Left colon (tissue), 2 donors: ENCODE data around the gene VMO1. TPM values are rescaled to one million over a fixed set of nuclear protein-coding genes. Genes with fewer than 3 reads are reported as not detected.
A peak's percentile ranks its signal among the peaks of the same experiment; 100 is the strongest.

Experiments
- ATAC-seq: fragments of 200-7000 bp; cut with Tn5 transposase; one replicate; pipeline ENCODE4 v1.9.1; 2020; ENCODE audit warnings: mild to moderate bottlenecking, moderate library complexity
- DNase-seq, 2 donors: peaks; one replicate each; pipeline ENCODE4 v3.0.0-alpha.2; 2020
- intact Hi-C, 2 donors: fragments of 100-400 bp; cut with DNase I in 1 of 2; cut with micrococcal nuclease in 1 of 2; formaldehyde crosslinking; loops; one replicate each; pipeline versions ENCODE4 v1.11.2 to v1.14.0; 2022; cut with DNase I, micrococcal nuclease
- total RNA-seq, 2 donors: library from RNA; stranded (reverse); fragmentation: NEBNext Ultra II Directional; extraction: Animal tissue kit (Norgen Biotek cat#: 25700); gene quantifications; one replicate each; pipeline ENCODE4 v1.2.1, GENCODE V29; 2021
- donor health status: DM: no; HTN: no; CAD: no.
- donor health status: DM: yes; HTN: yes; CAD: no.

VMO1 gene
- total RNA-seq, 2 donors from 2014 or later = 0.73 to 0.79 TPM

DNA sequence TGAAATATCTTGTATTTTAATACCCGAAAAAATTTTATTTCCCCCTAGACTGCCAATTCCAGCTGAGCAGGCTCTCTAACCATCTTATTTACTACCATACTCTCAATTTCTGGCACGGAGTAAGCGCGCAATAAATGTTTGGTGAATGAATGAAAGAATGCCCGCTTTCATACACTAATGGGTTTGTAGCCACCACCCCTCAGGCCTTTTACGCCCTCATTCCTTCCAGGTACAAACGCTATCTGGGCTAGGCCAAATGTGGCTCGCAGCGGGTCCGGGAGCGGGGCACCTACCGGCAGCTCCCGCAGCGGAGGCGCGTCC, 20.3 kb upstream of the VMO1 start:
- ATAC-seq (peak; percentile 14), DNase-seq (no peak)
- intact Hi-C loops = no loop called here

DNA sequence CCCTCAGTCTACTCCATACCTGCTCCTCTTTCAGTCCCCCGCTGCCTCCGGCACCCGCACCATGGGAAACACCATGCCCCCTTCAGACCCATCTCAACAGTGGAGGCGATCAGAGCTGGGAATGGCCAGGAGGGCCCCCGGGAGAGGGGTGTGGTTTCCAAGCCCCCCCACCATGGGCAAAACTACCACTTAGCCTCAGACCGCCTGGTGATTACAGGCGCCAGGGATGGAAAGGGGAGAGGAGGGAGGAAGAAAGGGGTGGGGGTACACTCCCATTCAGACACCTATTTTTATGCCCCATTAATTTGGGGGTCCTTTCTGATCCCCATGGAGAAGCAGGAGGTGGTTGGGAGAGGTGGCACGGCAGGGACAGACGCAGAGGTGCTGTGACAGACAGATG, 16.1 kb upstream of the VMO1 start, which contains the start of gene C17orf114:
C17orf114 (minus strand) TSS at position 101 of the 400 bp plus-strand sequence.
- ATAC-seq = no peak

DNA sequence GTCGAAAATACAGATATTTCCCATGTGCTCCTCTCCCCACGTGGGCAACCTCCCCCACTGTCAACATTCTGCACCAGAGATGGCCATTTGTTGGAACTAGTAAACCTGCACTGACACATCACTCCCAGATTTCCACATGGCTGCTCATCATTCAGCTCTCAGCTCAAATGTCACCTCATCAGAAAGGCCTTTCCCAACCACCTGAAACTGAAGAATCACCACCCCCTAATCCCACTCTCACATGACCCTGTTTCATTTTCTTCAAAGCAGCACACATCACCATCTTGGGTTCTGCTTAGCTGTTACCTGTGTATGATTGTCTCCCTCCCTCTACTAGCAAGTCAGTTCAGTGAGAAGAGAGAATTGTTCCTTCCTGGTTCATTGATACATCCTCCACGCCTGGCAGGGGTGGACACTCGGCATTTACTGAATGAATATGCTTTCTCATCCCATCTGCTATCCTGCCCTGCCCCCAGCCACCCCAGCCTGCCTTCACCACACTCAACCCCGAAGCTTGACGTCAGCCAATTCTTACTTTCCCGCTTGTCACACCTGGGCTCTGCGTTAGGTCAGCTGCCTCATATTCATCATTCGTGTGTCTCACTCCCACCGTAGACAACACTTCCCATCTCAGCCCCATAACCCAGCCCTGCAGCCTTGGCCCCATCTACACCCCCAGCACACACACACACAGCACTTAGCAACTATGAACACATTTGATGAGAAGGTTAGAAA, 14.5 kb upstream of the VMO1 start:
- no peak for DNase-seq
- ATAC-seq = no peak
- intact Hi-C loops = no loop called here

More for the DNA sequence above, 16.1 kb upstream of the VMO1 start, which contains the start of gene C17orf114:
- no peak for DNase-seq
- intact Hi-C loops = no loop called here

DNA sequence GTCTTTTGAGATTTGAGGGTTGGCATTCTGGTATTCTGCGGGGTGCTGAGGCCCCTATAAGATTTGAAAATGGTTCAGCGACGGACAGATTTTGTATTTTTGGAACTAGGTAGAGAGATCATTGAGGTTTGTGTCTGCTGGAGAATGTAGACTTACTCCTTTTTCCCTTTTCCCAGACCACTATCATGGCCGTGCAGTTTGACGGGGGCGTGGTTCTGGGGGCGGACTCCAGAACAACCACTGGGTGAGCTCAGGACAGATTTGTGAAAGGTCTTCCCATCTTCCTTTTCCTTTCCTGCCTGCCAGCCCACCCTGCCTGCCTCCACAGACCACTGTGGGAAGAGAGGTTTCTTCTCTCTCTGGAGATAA, 10.4 kb upstream of the VMO1 start:
- ATAC-seq = peak; percentile 34
- intact Hi-C loops = no loop called here
- DNase-seq = no peak

GRCh38 chr17:4795168-4795567, 9.0 kb upstream of the VMO1 start:
- intact Hi-C loops = no loop called here
- DNase-seq (no peak), ATAC-seq (no peak)

GRCh38 chr17:4790705-4791088, 4.5 kb upstream of the VMO1 start:
- no peak for ATAC-seq
- no peak for DNase-seq
- intact Hi-C loops = no loop called here

DNA sequence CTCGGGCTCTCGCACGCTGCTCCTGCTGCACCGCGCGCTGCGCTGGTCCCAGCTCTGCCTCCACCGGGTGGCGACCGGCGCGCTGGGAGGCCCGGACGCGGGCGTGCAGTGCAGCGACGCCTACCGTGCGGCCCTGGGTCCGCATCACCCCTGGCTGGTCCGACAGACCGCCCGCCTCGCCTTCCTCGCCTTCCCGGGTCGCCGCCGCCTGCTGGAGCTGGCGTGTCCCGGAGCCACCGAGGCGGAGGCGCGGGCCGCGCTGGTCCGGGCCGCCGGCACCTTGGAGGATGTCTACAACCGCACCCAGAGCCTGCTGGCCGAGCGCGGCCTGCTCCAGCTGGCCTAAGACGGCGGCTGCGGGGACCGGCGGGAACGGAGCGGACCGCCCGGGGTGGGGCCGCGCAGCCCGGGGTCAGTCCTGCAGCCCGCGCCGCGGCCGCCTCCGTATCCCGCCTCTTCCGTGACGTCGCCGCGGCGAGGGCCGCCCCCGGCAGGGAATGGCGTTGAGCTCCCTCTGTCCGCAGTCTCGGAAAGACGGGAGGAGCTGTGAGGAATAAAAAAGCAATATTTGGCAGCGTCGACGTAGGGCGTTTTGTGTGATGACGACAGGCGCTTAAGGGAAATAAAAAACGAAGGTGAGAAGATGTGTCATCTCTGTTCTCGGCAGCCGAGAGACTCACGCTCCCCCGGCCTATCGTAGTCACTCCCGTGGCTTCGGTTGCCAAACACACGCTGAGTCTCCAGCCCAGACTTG, 4.0 kb upstream of the VMO1 start:
- peak; percentile 84 to 90 for DNase-seq
- intact Hi-C loops = loop anchor here (5.0 to 10.0 kb wide), 3 partner anchors 55 to 97 kb away; partner anchors contain the start of genes CXCL16 (in 1 of the 2), MED11 (in 1 of the 2) and ZMYND15 (in 1 of the 2)
- peak; percentile 89 for ATAC-seq

DNA sequence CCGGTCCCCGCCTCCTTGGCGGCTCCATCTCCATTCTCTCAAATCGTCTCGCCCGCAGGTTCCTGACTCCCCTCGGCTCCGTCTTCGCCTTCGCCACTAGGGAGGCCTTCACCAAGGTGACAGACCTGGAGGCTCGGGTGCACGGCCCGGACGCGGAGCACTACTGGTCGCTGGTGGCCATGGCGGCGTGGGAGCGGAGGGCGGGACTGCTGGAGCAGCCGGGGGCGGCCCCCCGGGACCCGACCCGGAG, 3.5 kb upstream of the VMO1 start:
- no peak for DNase-seq
- no peak for ATAC-seq
- intact Hi-C loops = loop anchor here (5.0 to 10.0 kb wide), 3 partner anchors 55 to 98 kb away; partner anchors contain the start of genes CXCL16 (in 1 of the 2), MED11 (in 1 of the 2) and ZMYND15 (in 1 of the 2)

DNA sequence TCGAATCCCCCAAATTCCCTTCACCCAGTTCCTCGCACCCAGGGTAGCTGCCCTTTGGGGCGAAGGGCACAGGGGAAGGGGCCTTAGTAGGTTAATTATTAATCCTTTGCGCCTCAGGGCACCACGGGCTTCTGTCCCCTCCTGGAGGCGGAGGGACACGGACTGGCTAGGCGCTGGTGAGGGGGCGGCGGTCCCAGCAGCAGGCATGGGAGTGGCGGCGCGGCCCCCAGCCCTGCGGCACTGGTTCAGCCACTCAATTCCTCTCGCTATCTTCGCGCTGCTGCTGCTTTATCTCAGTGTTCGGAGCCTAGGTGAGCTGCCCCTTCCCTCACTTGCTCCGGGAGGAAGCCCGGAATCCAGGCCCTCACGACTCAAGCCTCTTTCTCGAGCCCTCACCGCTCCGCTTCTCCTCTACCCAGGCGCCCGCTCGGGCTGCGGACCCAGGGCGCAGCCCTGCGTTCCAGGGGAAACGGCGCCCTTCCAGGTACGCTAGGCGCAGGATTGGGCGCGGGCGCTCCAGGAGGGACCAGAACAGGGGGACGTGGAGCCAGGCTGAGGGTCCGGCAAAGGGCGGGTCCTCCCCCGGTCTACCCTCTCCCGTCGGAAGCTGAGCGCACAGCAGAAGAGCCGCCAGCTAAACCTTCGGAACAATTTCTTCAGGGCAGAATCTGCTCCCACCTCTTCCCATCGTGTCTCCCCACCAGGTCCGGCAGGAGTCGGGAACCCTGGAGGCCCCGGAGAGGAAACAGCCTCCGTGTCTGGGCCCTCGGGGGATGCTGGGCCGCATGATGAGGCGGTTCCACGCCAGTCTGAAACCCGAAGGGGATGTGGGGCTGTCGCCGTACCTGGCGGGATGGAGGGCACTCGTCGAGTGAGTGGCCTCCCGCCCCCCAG, 2.9 kb upstream of the VMO1 start, which contains the start of gene GLTPD2:
GLTPD2 (plus strand) TSS at position 158 of the 894 bp plus-strand sequence; CDS start at position 206, 48 bp downstream.
- ATAC-seq = peak; percentile 24
- intact Hi-C loops = loop anchor here (5.0 to 10.0 kb wide), 3 partner anchors 54 to 98 kb away; partner anchors contain the start of genes CXCL16 (in 1 of the 2), MED11 (in 1 of the 2) and ZMYND15 (in 1 of the 2)
- DNase-seq = peak in 1 of 2 donors; percentile 33

- intact Hi-C loops = loop anchor here (5.0 to 10.0 kb wide), 3 partner anchors 53 to 99 kb away; partner anchors contain the start of genes CXCL16 (in 1 of the 2), MED11 (in 1 of the 2) and ZMYND15 (in 1 of the 2)
- ATAC-seq (no peak), DNase-seq (no peak)
Measured at GRCh38 chr17:4788159-4788806, 2.1 kb upstream of the VMO1 start.

GRCh38 chr17:4786516-4786915, 352 bp upstream of the VMO1 start:
- no peak for ATAC-seq

GRCh38 chr17:4785311-4786105, 656 bp downstream of the VMO1 start:
- intact Hi-C loops = loop anchor here (5.0 to 10.0 kb wide), 3 partner anchors 51 to 102 kb away; partner anchors contain the start of genes CXCL16 (in 1 of the 2), MED11 (in 1 of the 2) and ZMYND15 (in 1 of the 2)
- no peak for ATAC-seq
- DNase-seq = no peak

More at GRCh38 chr17:4786516-4786915, 352 bp upstream of the VMO1 start:
- intact Hi-C loops = loop anchor here (5.0 to 10.0 kb wide), 3 partner anchors 52 to 101 kb away; partner anchors contain the start of genes CXCL16 (in 1 of the 2), MED11 (in 1 of the 2) and ZMYND15 (in 1 of the 2)
- no peak for DNase-seq

DNA sequence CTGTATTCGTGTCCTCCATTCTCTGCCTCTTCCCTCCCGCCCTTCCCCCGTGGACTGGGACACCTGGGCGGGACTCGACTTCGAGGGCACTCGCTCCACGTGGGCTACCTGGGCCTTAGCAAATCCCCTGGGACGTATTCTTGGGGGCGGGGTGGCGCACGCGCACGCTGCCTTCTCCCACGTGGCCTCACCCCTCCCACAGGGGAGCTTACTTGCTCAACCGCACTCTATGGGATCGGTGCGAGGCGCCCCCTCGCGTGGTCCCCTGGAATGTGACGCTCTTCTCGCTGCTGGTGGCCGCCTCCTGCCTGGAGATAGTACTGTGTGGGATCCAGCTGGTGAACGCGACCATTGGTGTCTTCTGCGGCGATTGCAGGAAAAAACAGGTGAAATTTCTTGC, 3.5 kb downstream of the VMO1 start:
- intact Hi-C loops = loop anchor here in 1 of 2 donors (10.0 kb wide), 2 partner anchors 48 to 102 kb away; partner anchors contain the start of genes CXCL16, MED11 and ZMYND15
- no peak for DNase-seq
- no peak for ATAC-seq

GRCh38 chr17:4780325-4780955, 5.7 kb downstream of the VMO1 start:
- intact Hi-C loops = loop anchor here in 1 of 2 donors (10.0 kb wide), 2 partner anchors 46 to 104 kb away; partner anchors contain the start of genes CXCL16, MED11 and ZMYND15
- ATAC-seq (no peak), DNase-seq (no peak)

DNA sequence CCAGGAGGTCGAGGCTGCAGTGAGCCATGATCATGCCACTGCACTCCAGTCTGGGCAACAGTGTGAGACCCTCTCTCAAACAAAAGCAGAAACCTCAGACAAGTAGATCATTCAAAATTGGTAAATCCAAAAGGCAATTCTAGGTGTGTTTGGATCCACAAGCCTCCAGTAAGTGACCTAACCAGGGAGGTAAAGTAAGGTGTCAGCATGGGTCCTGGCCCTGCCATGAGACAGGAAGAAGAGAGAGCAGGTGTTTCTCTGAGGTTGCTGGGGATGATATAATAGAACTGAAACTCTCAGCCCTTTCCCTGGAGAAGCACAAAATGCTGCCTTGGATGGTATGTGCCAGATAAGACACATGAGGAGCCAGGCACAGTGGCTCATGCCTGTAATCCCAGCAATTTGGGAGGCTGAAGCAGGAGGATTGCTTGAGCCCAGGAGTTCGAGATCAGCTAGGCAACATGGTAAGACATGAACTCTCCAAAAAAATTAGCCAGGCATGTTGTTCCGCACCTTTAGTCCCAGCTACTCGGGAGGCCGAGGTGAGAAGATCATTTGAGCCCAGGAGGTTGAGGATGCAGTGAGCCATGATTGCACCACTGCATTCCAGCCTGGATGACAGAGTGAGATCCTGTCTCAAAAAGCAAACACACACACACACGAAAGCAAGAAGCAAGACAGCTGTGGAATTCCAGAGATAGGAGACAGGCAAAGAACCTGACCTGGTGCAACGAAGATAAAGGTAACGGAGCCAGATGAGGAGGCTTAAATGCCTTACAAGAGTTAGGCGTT, 8.0 kb downstream of the VMO1 start:
- DNase-seq = no peak
- no peak for ATAC-seq
- intact Hi-C loops = no loop called here

DNA sequence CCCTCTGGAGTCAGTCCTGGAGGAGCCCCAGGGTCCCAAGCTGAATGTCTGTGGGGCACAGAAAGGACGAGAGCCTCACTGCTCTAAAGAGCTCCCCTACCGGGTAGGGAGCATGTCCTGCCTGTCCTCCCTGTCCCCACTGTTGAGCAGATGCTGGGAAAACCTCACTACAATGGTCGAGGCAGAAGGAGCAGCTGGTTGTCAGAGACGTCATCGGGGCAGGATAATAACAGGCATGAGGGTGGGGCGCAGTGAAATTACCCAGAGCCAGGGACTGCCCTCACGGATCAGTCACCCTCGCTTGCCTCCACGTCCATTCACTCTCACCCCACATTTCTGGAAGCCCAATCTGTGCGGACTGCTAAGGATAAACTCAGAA, 13.9 kb downstream of the VMO1 start:
- intact Hi-C loops = no loop called here
- DNase-seq (peak; percentile 60 to 68), ATAC-seq (peak; percentile 82)
